H9 (cell line): ENCODE data around the gene KIAA1549. TPM values are rescaled to one million over a fixed set of nuclear protein-coding genes. Genes with fewer than 3 reads are reported as not detected.

ENCODE experiments used
- DNase-seq: peaks from one replicate; pipeline ENCODE4 v3.0.0-alpha.2; 2017
- H2AFZ ChIP-seq: one replicate; pipeline ENCODE4 v1.6.1; 2013; ENCODE audit warnings: mild to moderate bottlenecking, low read length, control low read depth, moderate library complexity
- H2AK5ac ChIP-seq: 2 replicates; pipeline ENCODE4 v1.6.1; 2013; ENCODE audit warnings: low read length, control low read depth, mixed read lengths; ENCODE audit not compliant: insufficient read length
- H2BK120ac ChIP-seq: one replicate; pipeline ENCODE4 v1.6.1; 2013; ENCODE audit warnings: low read depth, mild to moderate bottlenecking, low read length, control low read depth, inconsistent platforms; ENCODE audit not compliant: poor library complexity, severe bottlenecking
- H2BK12ac ChIP-seq: 2 replicates; pipeline ENCODE4 v1.6.1; 2013; ENCODE audit warnings: low read length, control low read depth, mixed read lengths, low read depth; ENCODE audit not compliant: insufficient read length
- H2BK15ac ChIP-seq: 2 replicates; pipeline ENCODE4 v1.6.1; 2013; ENCODE audit warnings: low read depth, low read length, control low read depth
- H2BK20ac ChIP-seq: one replicate; pipeline ENCODE4 v1.6.1; 2013; ENCODE audit warnings: low read depth, mild to moderate bottlenecking, low read length, control low read depth, inconsistent platforms; ENCODE audit not compliant: poor library complexity, severe bottlenecking
- H2BK5ac ChIP-seq: 2 replicates; pipeline ENCODE4 v1.6.1; 2013; ENCODE audit warnings: low read length, control low read depth, mixed read lengths; ENCODE audit not compliant: insufficient read length
- H3K14ac ChIP-seq: 2 replicates; pipeline ENCODE4 v1.6.1; 2013; ENCODE audit warnings: low read length, control low read depth; ENCODE audit not compliant: insufficient read depth
- H3K18ac ChIP-seq: 2 replicates; pipeline ENCODE4 v1.6.1; 2013; ENCODE audit warnings: low read depth, mild to moderate bottlenecking, mixed read lengths, low read length, control low read depth; ENCODE audit not compliant: insufficient read length
- H3K23ac ChIP-seq: 2 replicates; pipeline ENCODE4 v1.6.1; 2013; ENCODE audit warnings: low read length, control low read depth, mixed read lengths, low read depth; ENCODE audit not compliant: insufficient read length
- H3K23me2 ChIP-seq: 2 replicates; pipeline ENCODE4 v1.6.1; 2013; ENCODE audit warnings: low read depth, mild to moderate bottlenecking, mixed read lengths, low read length, control low read depth; ENCODE audit not compliant: insufficient read length, poor library complexity, severe bottlenecking
- H3K27ac ChIP-seq: 2 replicates; pipeline ENCODE4 v1.5.1; 2013; ENCODE audit warnings: low read length, control low read depth, mixed read lengths, low read depth; ENCODE audit not compliant: insufficient read length
- H3K27me3 ChIP-seq: 2 replicates; pipeline ENCODE4 v1.6.1; 2013; ENCODE audit warnings: low read length, control low read depth, inconsistent platforms; ENCODE audit not compliant: insufficient read depth
- H3K4ac ChIP-seq: 2 replicates; pipeline ENCODE4 v1.6.1; 2013; ENCODE audit warnings: low read depth, mild to moderate bottlenecking, control low read depth, inconsistent platforms, low read length, moderate library complexity
- H3K4me1 ChIP-seq: 2 replicates; pipeline ENCODE4 v1.6.1; 2013; ENCODE audit warnings: low read length, control low read depth, inconsistent platforms; ENCODE audit not compliant: insufficient read depth
- H3K4me2 ChIP-seq: 2 replicates; pipeline ENCODE4 v1.6.1; 2013; ENCODE audit warnings: low read length, control low read depth, mixed read lengths; ENCODE audit not compliant: insufficient read length, insufficient read depth
- H3K56ac ChIP-seq: 2 replicates; pipeline ENCODE4 v1.6.1; 2013; ENCODE audit warnings: low read depth, mild to moderate bottlenecking, mixed read lengths, low read length, control low read depth; ENCODE audit not compliant: insufficient read length
- H3K79me1 ChIP-seq: 2 replicates; pipeline ENCODE4 v1.6.1; 2013; ENCODE audit warnings: low read depth, mild to moderate bottlenecking, moderate library complexity, low read length, control low read depth, inconsistent platforms; ENCODE audit not compliant: insufficient read depth, poor library complexity, severe bottlenecking
- H3K79me2 ChIP-seq: 2 replicates; pipeline ENCODE4 v1.6.1; 2013; ENCODE audit warnings: low read length, control low read depth, inconsistent platforms; ENCODE audit not compliant: insufficient read depth
- H3K9ac ChIP-seq: 2 replicates; pipeline ENCODE4 v1.6.1; 2013; ENCODE audit warnings: low read length, control low read depth, mixed read lengths; ENCODE audit not compliant: insufficient read length; ENCODE audit errors: extremely low read depth
- H3K9me3 ChIP-seq: one replicate; pipeline ENCODE4 v1.6.1; 2013; ENCODE audit warnings: low read depth, low read length, inconsistent platforms; ENCODE audit not compliant: control insufficient read depth
- H3T11ph ChIP-seq: one replicate; pipeline ENCODE4 v1.6.1; 2013; ENCODE audit warnings: mild to moderate bottlenecking, low read length, control low read depth, inconsistent platforms
- H4K20me1 ChIP-seq: one replicate; pipeline ENCODE4 v1.6.1; 2013; ENCODE audit not compliant: control insufficient read depth, insufficient read length, insufficient read depth
- H4K5ac ChIP-seq: 2 replicates; pipeline ENCODE4 v1.6.1; 2013; ENCODE audit warnings: low read depth, mild to moderate bottlenecking, mixed read lengths, low read length, control low read depth; ENCODE audit not compliant: insufficient read length
- H4K8ac ChIP-seq: replicated peaks from 2 replicates; pipeline ENCODE4 v1.6.1; 2013; ENCODE audit warnings: low read length, control low read depth, mixed read lengths, low read depth; ENCODE audit not compliant: insufficient read length
- H4K91ac ChIP-seq: 2 replicates; pipeline ENCODE4 v1.6.1; 2013; ENCODE audit warnings: low read depth, mild to moderate bottlenecking, moderate library complexity, mixed read lengths, low read length, control low read depth; ENCODE audit not compliant: insufficient read length
- H3K27ac Mint-ChIP-seq, 3 experiments: 2 replicates in 2 of 3; 3 replicates in 1 of 3; pipeline ENCODE4 v1.8.0; 2020 to 2021; ENCODE audit warnings: mixed read lengths in 3 of 3, mild to moderate bottlenecking in 1 of 3, moderate library complexity in 1 of 3
- H3K27me3 Mint-ChIP-seq: 2 replicates; pipeline ENCODE4 v1.8.0; 2021; ENCODE audit warnings: low read depth, mild to moderate bottlenecking, moderate library complexity, mixed read lengths
- H3K36me3 Mint-ChIP-seq, 3 experiments: 2 replicates in 2 of 3; 3 replicates in 1 of 3; pipeline ENCODE4 v1.8.0; 2020 to 2021; ENCODE audit warnings: low read depth in 3 of 3, mixed read lengths in 3 of 3; ENCODE audit not compliant: insufficient read depth in 1 of 3
- H3K4me1 Mint-ChIP-seq, 2 experiments: 2 replicates each; pipeline ENCODE4 v1.8.0; 2020; ENCODE audit warnings: mixed read lengths in 2 of 2
- H3K4me3 Mint-ChIP-seq, 2 experiments: 2 replicates in 1 of 2; 3 replicates in 1 of 2; pipeline ENCODE4 v1.8.0; 2020 to 2021; ENCODE audit warnings: mild to moderate bottlenecking in 2 of 2, mixed read lengths in 2 of 2, moderate library complexity in 1 of 2
- H3K9me3 Mint-ChIP-seq, 2 experiments: 2 replicates in 1 of 2; 3 replicates in 1 of 2; pipeline ENCODE4 v1.8.0; 2020; ENCODE audit warnings: mild to moderate bottlenecking in 2 of 2, mixed read lengths in 2 of 2, moderate library complexity in 1 of 2
- CTCF ChIP-seq: fragments of 200-600 bp; sonication (generic); conservative IDR thresholded peaks from 3 replicates; pipeline ENCODE4 v1.8.0; 2021; ENCODE audit warnings: antibody characterized with exemption, mild to moderate bottlenecking
- WGBS: extraction: QIAGEN DNeasy Blood & Tissue Kit; methylation state at CpG from one replicate; pipeline ENCODE4 v1.1.7; 2013; ENCODE audit warnings: missing lambda C conversion rate, low lambda C conversion rate, mixed read lengths; ENCODE audit not compliant: insufficient read length; ENCODE audit errors: extremely low coverage; 5-methylcytosine and 5-hydroxymethylcytosine counted together
- total RNA-seq: library from RNA; stranded (reverse); gene quantifications from 2 replicates; pipeline ENCODE4 v1.2.1, GENCODE V29; 2021

The KIAA1549 gene
- total RNA-seq, 1 experiment from 2014 or later: 11.9 TPM

DNA sequence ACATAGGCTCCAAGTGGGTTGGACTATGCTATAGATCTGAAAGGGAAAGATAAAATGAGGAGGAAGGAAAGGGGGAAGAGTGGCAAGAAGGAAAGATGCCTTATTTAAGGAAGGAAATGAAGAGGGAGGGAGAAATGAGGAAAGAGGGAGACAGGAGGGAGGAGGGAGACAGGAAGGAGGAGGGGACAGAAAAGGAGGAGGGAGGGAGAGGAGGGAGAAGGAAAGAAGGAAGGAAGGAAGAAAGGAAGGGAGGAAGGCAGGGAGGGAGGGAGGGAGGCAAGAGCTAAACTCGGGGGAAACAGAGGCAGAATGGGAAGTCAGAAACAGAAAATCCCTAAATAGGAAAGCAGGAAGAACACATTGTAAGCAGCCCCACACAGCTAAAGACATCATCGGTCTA, 67.4 kb downstream of the KIAA1549 start:
- Histone ChIP-seq H2BK12ac (no peak overlapping the region), H3K18ac (no peak overlapping the region), H3K9me3 (peaks cover 10% of the 10 kb centered on the region), H3K23me2 (no peaks in the 10 kb centered on the region), H4K5ac (no peak overlapping the region), H3K9ac (no peak overlapping the region), H2BK15ac (no peak overlapping the region), H2BK5ac (no peak overlapping the region), H4K8ac (no peak overlapping the region), H2BK120ac (no peak overlapping the region), H2BK20ac (no peak overlapping the region), H2AFZ (no peak overlapping the region), H3K4ac (no peak overlapping the region), H3K79me1 (no peaks in the 10 kb centered on the region), H4K20me1 (no peaks in the 10 kb centered on the region), H3K56ac (no peak overlapping the region), H3K27me3 (no peaks in the 10 kb centered on the region), H3K14ac (no peak overlapping the region), H3K27ac (no peak overlapping the region), H3K4me2 (no peak overlapping the region), H3K4me1 (no peaks in the 10 kb centered on the region), H3T11ph (no peak overlapping the region), H2AK5ac (no peak overlapping the region), H4K91ac (no peak overlapping the region), H3K23ac (no peak overlapping the region), H3K79me2 (0 out of 2 replicates have a peak, but pooled peaks cover 2% of the 10 kb centered on the region)
- no CpG with 5 or more reads among the region's 2 CpGs for WGBS
- peak overlapping the region in 1 of 3 experiments; percentile 50; a peak in 1 of 7 replicates for H3K27ac Mint-ChIP-seq
- no peaks in the 10 kb centered on the region for H3K27me3 Mint-ChIP-seq
- DNase-seq: no peak
- no peak for TF ChIP-seq CTCF
- H3K4me3 Mint-ChIP-seq: no peak overlapping the region
- no peaks in the 10 kb centered on the region for H3K9me3 Mint-ChIP-seq
- H3K4me1 Mint-ChIP-seq: peaks cover 10 to 17% of the 10 kb centered on the region in 2 experiments
- peaks cover 21 to 31% (median 29%) of the 10 kb centered on the region in 3 experiments; a peak in 6 of 7 replicates for H3K36me3 Mint-ChIP-seq
